Loucy (cell line): ENCODE measurements around the gene P2RX2.

Source experiments
- H2AFZ ChIP-seq: fragments of 200-600 bp; sonication (generic); 2 replicates; pipeline ENCODE4 v1.6.0; 2016; ENCODE audit warnings: antibody characterized with exemption, mild to moderate bottlenecking, low read length, moderate library complexity
- H3F3A ChIP-seq: fragments of 200-600 bp; 2 replicates; pipeline ENCODE4 v1.6.0; 2016; ENCODE audit warnings: antibody characterized with exemption, low read depth, mild to moderate bottlenecking
- H3K27me3 ChIP-seq: fragments of 200-600 bp; sonication (generic); 2 replicates; pipeline ENCODE4 v1.6.1; 2014; ENCODE audit warnings: low read length, mild to moderate bottlenecking; ENCODE audit not compliant: insufficient read depth, poor library complexity, severe bottlenecking
- H3K36me3 ChIP-seq: fragments of 200-600 bp; sonication (generic); 2 replicates; pipeline ENCODE4 v1.6.1; 2016; ENCODE audit warnings: low read length; ENCODE audit not compliant: insufficient read depth
- H3K4me1 ChIP-seq: fragments of 200-600 bp; sonication (generic); 2 replicates; pipeline ENCODE4 v1.5.1; 2014; ENCODE audit warnings: low read length, mild to moderate bottlenecking; ENCODE audit not compliant: insufficient read depth, poor library complexity, severe bottlenecking
- H3K4me2 ChIP-seq: fragments of 200-600 bp; sonication (generic); 2 replicates; pipeline ENCODE4 v1.6.0; 2014; ENCODE audit warnings: antibody characterized with exemption, low read length, low read depth, mild to moderate bottlenecking; ENCODE audit not compliant: poor library complexity, severe bottlenecking
- H3K4me3 ChIP-seq: fragments of 200-600 bp; sonication (generic); 2 replicates; pipeline ENCODE4 v1.5.1; 2014; ENCODE audit warnings: low read length, mild to moderate bottlenecking, mixed read lengths; ENCODE audit not compliant: poor library complexity, severe bottlenecking
- H3K79me2 ChIP-seq: fragments of 200-600 bp; sonication (generic); 2 replicates; pipeline ENCODE4 v1.6.1; 2014; ENCODE audit warnings: low read length; ENCODE audit not compliant: insufficient read depth
- H3K9ac ChIP-seq: fragments of 200-600 bp; sonication (generic); 2 replicates; pipeline ENCODE4 v1.6.0; 2014; ENCODE audit warnings: mild to moderate bottlenecking, low read depth, low read length, moderate library complexity; ENCODE audit not compliant: poor library complexity, severe bottlenecking
- H3K9me2 ChIP-seq: fragments of 200-600 bp; sonication (generic); replicated peaks from 2 replicates; pipeline ENCODE4 v1.6.1; 2016; ENCODE audit warnings: low read depth, low read length, mixed read lengths
- H3K9me3 ChIP-seq: fragments of 200-600 bp; sonication (generic); 2 replicates; pipeline ENCODE4 v1.6.1; 2014; ENCODE audit warnings: mild to moderate bottlenecking, antibody characterized with exemption, low read length, low read depth; ENCODE audit not compliant: insufficient read depth
- H4K20me1 ChIP-seq: fragments of 200-600 bp; sonication (generic); 2 replicates; pipeline ENCODE4 v1.6.0; 2014; ENCODE audit warnings: antibody characterized with exemption, low read length, mild to moderate bottlenecking; ENCODE audit not compliant: insufficient read depth, poor library complexity, severe bottlenecking
- CTCF ChIP-seq: fragments of 200-600 bp; sonication (generic); conservative IDR thresholded peaks from 2 replicates; pipeline ENCODE4 v1.5.1; 2014; ENCODE audit warnings: mild to moderate bottlenecking, antibody characterized with exemption, low read length
- EZH2phosphoT487 ChIP-seq: fragments of 200-600 bp; IDR thresholded peaks from 2 replicates; pipeline ENCODE4 v1.6.1; 2018; ENCODE audit warnings: antibody characterized with exemption, mild to moderate bottlenecking, moderate library complexity, borderline replicate concordance

P2RX2 gene

GRCh38 chr12:132610051-132610759 is 8.4 kb upstream of the P2RX2 start, which contains the start of gene LRCOL1:
Gene LRCOL1, minus strand, starts transcription at chr12:132610582. Its CDS starts 4,331 bp downstream, at chr12:132606251.
- Histone ChIP-seq H3K9me3 (no peaks in the 10 kb centered on the region), H4K20me1 (no peaks in the 10 kb centered on the region), H3K27me3 (no peaks in the 10 kb centered on the region), H3K9ac (no peak within 1 kb of the TSS), H3K79me2 (no peaks in the 10 kb centered on the region), H3K9me2 (no peaks in the 10 kb centered on the region), H3K4me1 (peaks cover 3% of the 10 kb centered on the region), H3K36me3 (no peaks in the 10 kb centered on the region), H2AFZ (no peak within 1 kb of the TSS), H3K4me2 (no peak within 1 kb of the TSS), H3F3A (no peaks in the 10 kb centered on the region), H3K4me3 (no peak within 1 kb of the TSS)
- TF ChIP-seq EZH2phosphoT487: no peak
- TF ChIP-seq CTCF: no peak

GRCh38 chr12:132610866-132611602 is 7.5 kb upstream of the P2RX2 start:
- Histone ChIP-seq H3K79me2 (no peaks in the 10 kb centered on the region), H3K36me3 (no peaks in the 10 kb centered on the region), H3K9me3 (0 out of 2 replicates have a peak, but pooled peaks cover 4% of the 10 kb centered on the region), H3K4me1 (peaks cover 3% of the 10 kb centered on the region), H4K20me1 (no peaks in the 10 kb centered on the region), H3K9me2 (no peaks in the 10 kb centered on the region), H3K27me3 (no peaks in the 10 kb centered on the region), H3F3A (no peaks in the 10 kb centered on the region), H2AFZ (no peak overlapping the region), H3K4me2 (no peak overlapping the region), H3K9ac (no peak overlapping the region), H3K4me3 (no peak overlapping the region)
- TF ChIP-seq CTCF (no peak), EZH2phosphoT487 (no peak)

GRCh38 chr12:132611620-132612019 is 7.0 kb upstream of the P2RX2 start:
- Histone ChIP-seq H3K9me2 (no peaks in the 10 kb centered on the region), H3F3A (no peaks in the 10 kb centered on the region), H3K9me3 (peaks cover 8% of the 10 kb centered on the region; the same call in 1 of the 2 replicates), H4K20me1 (no peaks in the 10 kb centered on the region), H3K4me3 (no peak overlapping the region), H3K27me3 (no peaks in the 10 kb centered on the region), H3K4me2 (no peak overlapping the region), H2AFZ (no peak overlapping the region), H3K4me1 (peaks cover 3% of the 10 kb centered on the region), H3K79me2 (no peaks in the 10 kb centered on the region), H3K9ac (no peak overlapping the region), H3K36me3 (no peaks in the 10 kb centered on the region)
- TF ChIP-seq CTCF: no peak
- TF ChIP-seq EZH2phosphoT487: no peak
